ENCODE results near the gene HSPA14. TPM values are rescaled to one million over a fixed set of nuclear protein-coding genes. Genes with fewer than 3 reads are reported as not detected.

HSPA14 gene
- total and polyA plus RNA-seq, 10 of the 15 experiments (the other 5 are each of a cell fraction or from before 2014, with no cell fraction given), result 26.6 to 56.1 (median 34.3) TPM

DNA sequence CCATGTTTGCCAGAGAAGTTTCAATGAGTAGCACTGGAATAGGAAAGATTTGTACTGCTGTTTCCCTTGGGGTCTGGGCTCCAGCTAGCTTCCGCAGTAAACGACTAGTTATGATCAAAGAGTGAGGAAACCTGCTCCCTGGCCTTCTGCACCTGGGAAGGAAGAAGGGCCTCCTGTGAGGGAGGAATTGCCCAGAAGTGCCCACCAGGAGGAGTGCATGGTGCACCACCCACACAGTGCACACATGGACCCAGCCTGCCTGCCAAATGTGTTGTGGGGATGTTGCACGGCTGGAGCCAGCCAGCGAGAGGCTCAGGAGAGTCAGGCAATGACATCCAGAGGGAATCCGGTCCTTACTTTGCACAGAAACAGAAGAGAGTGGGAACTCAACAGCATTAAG lies 36.4 kb upstream of the HSPA14 start (continued):
- TF ChIP-seq, protein P1, sequence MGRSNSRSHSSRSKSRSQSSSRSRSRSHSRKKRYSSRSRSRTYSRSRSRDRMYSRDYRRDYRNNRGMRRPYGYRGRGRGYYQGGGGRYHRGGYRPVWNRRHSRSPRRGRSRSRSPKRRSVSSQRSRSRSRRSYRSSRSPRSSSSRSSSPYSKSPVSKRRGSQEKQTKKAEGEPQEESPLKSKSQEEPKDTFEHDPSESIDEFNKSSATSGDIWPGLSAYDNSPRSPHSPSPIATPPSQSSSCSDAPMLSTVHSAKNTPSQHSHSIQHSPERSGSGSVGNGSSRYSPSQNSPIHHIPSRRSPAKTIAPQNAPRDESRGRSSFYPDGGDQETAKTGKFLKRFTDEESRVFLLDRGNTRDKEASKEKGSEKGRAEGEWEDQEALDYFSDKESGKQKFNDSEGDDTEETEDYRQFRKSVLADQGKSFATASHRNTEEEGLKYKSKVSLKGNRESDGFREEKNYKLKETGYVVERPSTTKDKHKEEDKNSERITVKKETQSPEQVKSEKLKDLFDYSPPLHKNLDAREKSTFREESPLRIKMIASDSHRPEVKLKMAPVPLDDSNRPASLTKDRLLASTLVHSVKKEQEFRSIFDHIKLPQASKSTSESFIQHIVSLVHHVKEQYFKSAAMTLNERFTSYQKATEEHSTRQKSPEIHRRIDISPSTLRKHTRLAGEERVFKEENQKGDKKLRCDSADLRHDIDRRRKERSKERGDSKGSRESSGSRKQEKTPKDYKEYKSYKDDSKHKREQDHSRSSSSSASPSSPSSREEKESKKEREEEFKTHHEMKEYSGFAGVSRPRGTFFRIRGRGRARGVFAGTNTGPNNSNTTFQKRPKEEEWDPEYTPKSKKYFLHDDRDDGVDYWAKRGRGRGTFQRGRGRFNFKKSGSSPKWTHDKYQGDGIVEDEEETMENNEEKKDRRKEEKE (IDR thresholded peaks at IDR 0.05), result no peak
- TF ChIP-seq IRF4 (IDR thresholded peaks at IDR 0.05; ENCODE audit: low read depth, low read length) (no peak), NFIC (IDR thresholded peaks at IDR 0.05; ENCODE audit: low read depth, low read length) (no peak), IKZF2 (IDR thresholded peaks at IDR 0.05) (no peak), NRF1 (conservative IDR thresholded peaks at IDR 0.05; ENCODE audit: low read depth, low read length) (no peak), RAD51 (IDR thresholded peaks at IDR 0.05) (no peak)

DNA sequence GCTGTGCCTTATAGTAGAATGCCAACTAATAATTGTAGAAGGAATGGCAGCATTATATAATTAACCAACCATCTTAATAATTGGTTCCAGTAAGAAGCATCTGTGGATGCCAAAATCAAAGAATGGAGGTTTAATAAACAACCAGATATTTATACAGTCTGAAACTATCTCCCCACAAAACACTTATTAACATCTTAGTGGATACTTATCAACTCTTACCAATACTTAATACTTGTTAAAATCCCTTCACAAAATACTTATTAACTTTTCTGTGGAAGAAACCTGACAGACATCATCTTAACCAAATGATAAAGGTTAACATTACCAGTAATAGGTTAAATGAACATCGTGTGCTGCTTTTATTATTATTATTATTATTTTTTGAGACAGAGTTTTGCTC lies 34.3 kb upstream of the HSPA14 start:
- Histone ChIP-seq H4K20me1 (ENCODE audit: control insufficient read depth, insufficient read depth) (no peaks in the 10 kb centered on the region), H3K79me2 (ENCODE audit: control insufficient read depth, insufficient read depth, low read length) (no peaks in the 10 kb centered on the region), H3K4me2 (ENCODE audit: control insufficient read depth, insufficient read depth) (no peak overlapping the region), H3K27me3 (replicated peaks in 1 of 2; ENCODE audit: control insufficient read depth in 2 of 2, insufficient read depth in 2 of 2, low read length in 1 of 2) (no peaks in the 10 kb centered on the region), H3K27ac (ENCODE audit: control insufficient read depth, insufficient read depth) (no peak overlapping the region), H2AFZ (ENCODE audit: control insufficient read depth, low read depth, low read length) (no peak overlapping the region), H3K4me3 (no peak overlapping the region), H3K4me1 (ENCODE audit: control insufficient read depth, insufficient read depth, low read length) (0 out of 2 replicates have a peak, but pooled peaks cover 5% of the 10 kb centered on the region), H3K9me3 (replicated peaks; ENCODE audit: control insufficient read depth, insufficient read depth, low read length) (no peaks in the 10 kb centered on the region), H3K9ac (ENCODE audit: control insufficient read depth, insufficient read depth, low read length) (no peak overlapping the region), H3K36me3 (ENCODE audit: control insufficient read depth in 2 of 2, insufficient read depth in 2 of 2, low read length in 1 of 2) (no peaks in the 10 kb centered on the region)
- intact Hi-C loops (cut with micrococcal nuclease; ENCODE audit: unreplicated experiment) (no loop called here), in situ Hi-C loops (cut with MboI) (no loop called here)
- ChIA-PET RAD21 (ENCODE audit: unreplicated experiment) (no interaction called here), POLR2A (no interaction called here), SMC1A (ENCODE audit: uncharacterized antibody, unreplicated experiment) (no interaction called here), CTCF (no interaction called here)
- ATAC-seq (no peak), DNase-seq (ENCODE audit: low read depth, low spot score) (no peak), FAIRE-seq (no peak)
- no TSS peak for BruUV-seq (replicated peaks)
- 10% methylated on average over 1 of the region's 1 CpG for WGBS (ENCODE audit: insufficient coverage, insufficient replicate concordance, low lambda C conversion rate, missing lambda C conversion rate)
- no peak for TF ChIP-seq CHD1 (IDR thresholded peaks at IDR 0.05; ENCODE audit: low read depth, low read length)
- no peak for TF ChIP-seq NRF1 (conservative IDR thresholded peaks at IDR 0.05; ENCODE audit: low read depth, low read length)
- TF ChIP-seq, protein P2, sequence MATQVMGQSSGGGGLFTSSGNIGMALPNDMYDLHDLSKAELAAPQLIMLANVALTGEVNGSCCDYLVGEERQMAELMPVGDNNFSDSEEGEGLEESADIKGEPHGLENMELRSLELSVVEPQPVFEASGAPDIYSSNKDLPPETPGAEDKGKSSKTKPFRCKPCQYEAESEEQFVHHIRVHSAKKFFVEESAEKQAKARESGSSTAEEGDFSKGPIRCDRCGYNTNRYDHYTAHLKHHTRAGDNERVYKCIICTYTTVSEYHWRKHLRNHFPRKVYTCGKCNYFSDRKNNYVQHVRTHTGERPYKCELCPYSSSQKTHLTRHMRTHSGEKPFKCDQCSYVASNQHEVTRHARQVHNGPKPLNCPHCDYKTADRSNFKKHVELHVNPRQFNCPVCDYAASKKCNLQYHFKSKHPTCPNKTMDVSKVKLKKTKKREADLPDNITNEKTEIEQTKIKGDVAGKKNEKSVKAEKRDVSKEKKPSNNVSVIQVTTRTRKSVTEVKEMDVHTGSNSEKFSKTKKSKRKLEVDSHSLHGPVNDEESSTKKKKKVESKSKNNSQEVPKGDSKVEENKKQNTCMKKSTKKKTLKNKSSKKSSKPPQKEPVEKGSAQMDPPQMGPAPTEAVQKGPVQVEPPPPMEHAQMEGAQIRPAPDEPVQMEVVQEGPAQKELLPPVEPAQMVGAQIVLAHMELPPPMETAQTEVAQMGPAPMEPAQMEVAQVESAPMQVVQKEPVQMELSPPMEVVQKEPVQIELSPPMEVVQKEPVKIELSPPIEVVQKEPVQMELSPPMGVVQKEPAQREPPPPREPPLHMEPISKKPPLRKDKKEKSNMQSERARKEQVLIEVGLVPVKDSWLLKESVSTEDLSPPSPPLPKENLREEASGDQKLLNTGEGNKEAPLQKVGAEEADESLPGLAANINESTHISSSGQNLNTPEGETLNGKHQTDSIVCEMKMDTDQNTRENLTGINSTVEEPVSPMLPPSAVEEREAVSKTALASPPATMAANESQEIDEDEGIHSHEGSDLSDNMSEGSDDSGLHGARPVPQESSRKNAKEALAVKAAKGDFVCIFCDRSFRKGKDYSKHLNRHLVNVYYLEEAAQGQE (IDR thresholded peaks at IDR 0.05; ENCODE audit: low read depth, low read length), result no peak

Measured in GM12878 (cell line).